ENCODE results near the gene PHACTR2. TPM values are rescaled to one million over a fixed set of nuclear protein-coding genes. Genes with fewer than 3 reads are reported as not detected.
"Not testable (repeated sequence)": the region's sequence is repeated elsewhere in the genome, so short reads cannot be mapped to it uniquely, and the experiment has no call there.

Gene PHACTR2
- 10 to 100 TPM; 25.7 to 33.4 (median 26.2) TPM for total RNA-seq

GRCh38 chr6:143677891-143678791 is at the start of gene PHACTR2:
TSS of gene PHACTR2 (plus strand) at chr6:143677965. CDS start at chr6:143678164, 199 bp downstream.
- peaks cover 2% of the 10 kb centered on the region for H3K36me3 Mint-ChIP-seq (ENCODE audit: insufficient read depth)
- ATAC-seq, result peak; percentile 88 to 89
- no peaks in the 10 kb centered on the region for H3K27me3 Mint-ChIP-seq (ENCODE audit: low read depth)

GRCh38 chr6:143629104-143630080 is 48.4 kb upstream of the PHACTR2 start:
- DNase-seq (no peak), ATAC-seq (peak; percentile 51 to 80)
- H3K4me3 Mint-ChIP-seq, result no peak overlapping the region
- peaks cover 6% of the 10 kb centered on the region for H3K36me3 Mint-ChIP-seq (ENCODE audit: insufficient read depth)
- H3K4me1 Mint-ChIP-seq (ENCODE audit: low read depth), result peaks cover 40% of the 10 kb centered on the region
- no peaks in the 10 kb centered on the region for H3K27me3 Mint-ChIP-seq (ENCODE audit: low read depth)
- H3K9me3 Mint-ChIP-seq, result peaks cover 4% of the 10 kb centered on the region

More at GRCh38 chr6:143677891-143678791, at the start of gene PHACTR2:
- Mint-ChIP-seq H3K9me3 (peaks cover 19% of the 10 kb centered on the region), H3K4me1 (ENCODE audit: low read depth) (peaks cover 26% of the 10 kb centered on the region), H3K4me3 (peak within 1 kb of the TSS; percentile 82)
- peak; percentile 50 for DNase-seq

- not testable (repeated sequence) for ATAC-seq; H3K27me3 Mint-ChIP-seq (ENCODE audit: low read depth); H3K9me3 Mint-ChIP-seq; H3K36me3 Mint-ChIP-seq (ENCODE audit: insufficient read depth); H3K4me3 Mint-ChIP-seq; DNase-seq
- peaks cover 33% of the 10 kb centered on the region for H3K4me1 Mint-ChIP-seq (ENCODE audit: low read depth)
These were observed 46.6 kb upstream of the PHACTR2 start for GRCh38 chr6:143631196-143631595.

- DNase-seq, result no peak
- H3K4me1 Mint-ChIP-seq (ENCODE audit: low read depth), result peaks cover 29% of the 10 kb centered on the region
- ATAC-seq, result no peak
These were observed 44.9 kb upstream of the PHACTR2 start for GRCh38 chr6:143632894-143633293.

GRCh38 chr6:143634486-143634885 is 43.3 kb upstream of the PHACTR2 start:
- no peak for DNase-seq
- H3K27me3 Mint-ChIP-seq (ENCODE audit: low read depth), result no peaks in the 10 kb centered on the region
- peaks cover 18% of the 10 kb centered on the region for H3K4me1 Mint-ChIP-seq (ENCODE audit: low read depth)
- peaks cover 3% of the 10 kb centered on the region for H3K36me3 Mint-ChIP-seq (ENCODE audit: insufficient read depth)
- no peak for ATAC-seq
- no peak overlapping the region for H3K4me3 Mint-ChIP-seq
- peaks cover 2% of the 10 kb centered on the region for H3K9me3 Mint-ChIP-seq

More at GRCh38 chr6:143632894-143633293, 44.9 kb upstream of the PHACTR2 start:
- no peak overlapping the region for H3K4me3 Mint-ChIP-seq
- peaks cover 4% of the 10 kb centered on the region for H3K9me3 Mint-ChIP-seq
- H3K36me3 Mint-ChIP-seq (ENCODE audit: insufficient read depth), result peaks cover 3% of the 10 kb centered on the region
- no peaks in the 10 kb centered on the region for H3K27me3 Mint-ChIP-seq (ENCODE audit: low read depth)

GRCh38 chr6:143637691-143638090 is 40.1 kb upstream of the PHACTR2 start:
- Mint-ChIP-seq H3K4me3 (no peak overlapping the region), H3K4me1 (ENCODE audit: low read depth) (peaks cover 14% of the 10 kb centered on the region), H3K9me3 (no peaks in the 10 kb centered on the region), H3K27me3 (ENCODE audit: low read depth) (no peaks in the 10 kb centered on the region), H3K36me3 (ENCODE audit: insufficient read depth) (peaks cover 2% of the 10 kb centered on the region)
- DNase-seq (no peak), ATAC-seq (no peak)

- ATAC-seq (no peak), DNase-seq (no peak)
- H3K9me3 Mint-ChIP-seq, result no peaks in the 10 kb centered on the region
- peaks cover 6% of the 10 kb centered on the region for H3K4me1 Mint-ChIP-seq (ENCODE audit: low read depth)
- H3K4me3 Mint-ChIP-seq, result no peak overlapping the region
- peaks cover 5% of the 10 kb centered on the region for H3K36me3 Mint-ChIP-seq (ENCODE audit: insufficient read depth)
- H3K27me3 Mint-ChIP-seq (ENCODE audit: low read depth), result no peaks in the 10 kb centered on the region
These were observed 35.4 kb upstream of the PHACTR2 start for GRCh38 chr6:143642403-143642802.

GRCh38 chr6:143647191-143647590 is 30.6 kb upstream of the PHACTR2 start:
- peaks cover 12% of the 10 kb centered on the region for H3K4me1 Mint-ChIP-seq (ENCODE audit: low read depth)
- no peak overlapping the region for H3K4me3 Mint-ChIP-seq
- no peak for DNase-seq
- peak in 1 of 2 donors; percentile 28 for ATAC-seq
- H3K36me3 Mint-ChIP-seq (ENCODE audit: insufficient read depth), result peaks cover 14% of the 10 kb centered on the region
- H3K27me3 Mint-ChIP-seq (ENCODE audit: low read depth), result no peaks in the 10 kb centered on the region
- H3K9me3 Mint-ChIP-seq, result peaks cover 6% of the 10 kb centered on the region

- ATAC-seq, result no peak
- Mint-ChIP-seq H3K36me3 (ENCODE audit: insufficient read depth) (peaks cover 14% of the 10 kb centered on the region), H3K4me3 (no peak overlapping the region), H3K9me3 (peaks cover 6% of the 10 kb centered on the region), H3K27me3 (ENCODE audit: low read depth) (no peaks in the 10 kb centered on the region), H3K4me1 (ENCODE audit: low read depth) (peaks cover 12% of the 10 kb centered on the region)
- DNase-seq, result no peak
These were observed 30.0 kb upstream of the PHACTR2 start for GRCh38 chr6:143647732-143648131.

- not testable (repeated sequence) for H3K4me3 Mint-ChIP-seq; H3K27me3 Mint-ChIP-seq (ENCODE audit: low read depth); DNase-seq; ATAC-seq; H3K9me3 Mint-ChIP-seq
- peaks cover 14% of the 10 kb centered on the region for H3K36me3 Mint-ChIP-seq (ENCODE audit: insufficient read depth)
- peaks cover 12% of the 10 kb centered on the region for H3K4me1 Mint-ChIP-seq (ENCODE audit: low read depth)
These were observed 28.4 kb upstream of the PHACTR2 start for GRCh38 chr6:143649319-143649718.

GRCh38 chr6:143651328-143651727 is 26.4 kb upstream of the PHACTR2 start:
- DNase-seq; H3K27me3 Mint-ChIP-seq (ENCODE audit: low read depth); H3K4me3 Mint-ChIP-seq; ATAC-seq: not testable (repeated sequence)
- Mint-ChIP-seq H3K36me3 (ENCODE audit: insufficient read depth) (peaks cover 19% of the 10 kb centered on the region), H3K4me1 (ENCODE audit: low read depth) (peaks cover 12% of the 10 kb centered on the region), H3K9me3 (peaks cover 14% of the 10 kb centered on the region)

- ATAC-seq (no peak), DNase-seq (no peak)
- Mint-ChIP-seq H3K4me3 (no peak overlapping the region), H3K9me3 (peaks cover 26% of the 10 kb centered on the region), H3K36me3 (ENCODE audit: insufficient read depth) (peaks cover 14% of the 10 kb centered on the region), H3K27me3 (ENCODE audit: low read depth) (no peaks in the 10 kb centered on the region), H3K4me1 (ENCODE audit: low read depth) (peaks cover 4% of the 10 kb centered on the region)
These were observed 24.9 kb upstream of the PHACTR2 start for GRCh38 chr6:143652841-143653331.

- peaks cover 34% of the 10 kb centered on the region for H3K9me3 Mint-ChIP-seq
- DNase-seq (no peak), ATAC-seq (no peak)
- no peaks in the 10 kb centered on the region for H3K4me1 Mint-ChIP-seq (ENCODE audit: low read depth)
- H3K36me3 Mint-ChIP-seq (ENCODE audit: insufficient read depth), result peaks cover 16% of the 10 kb centered on the region
- H3K4me3 Mint-ChIP-seq, result no peak overlapping the region
- no peaks in the 10 kb centered on the region for H3K27me3 Mint-ChIP-seq (ENCODE audit: low read depth)
These were observed 22.2 kb upstream of the PHACTR2 start for GRCh38 chr6:143655541-143655940.

- Mint-ChIP-seq H3K9me3 (peaks cover 37% of the 10 kb centered on the region), H3K36me3 (ENCODE audit: insufficient read depth) (peaks cover 16% of the 10 kb centered on the region), H3K27me3 (ENCODE audit: low read depth) (no peaks in the 10 kb centered on the region), H3K4me1 (ENCODE audit: low read depth) (no peaks in the 10 kb centered on the region), H3K4me3 (no peak overlapping the region)
- ATAC-seq (no peak), DNase-seq (no peak)
These were observed 21.7 kb upstream of the PHACTR2 start for GRCh38 chr6:143656026-143656425.
